ENCODE measurements around the gene SEMA4C. TPM values are rescaled to one million over a fixed set of nuclear protein-coding genes. Genes with fewer than 3 reads are reported as not detected.

The SEMA4C gene
- total and polyA plus RNA-seq, 8 donors: 6.7 to 21.8 (median 10.0) TPM

GRCh38 chr2:96879545-96880040 is 9.7 kb upstream of the SEMA4C start:
- H3K36me3 ChIP-seq: no peaks in the 10 kb centered on the region
- WGBS, 2 donors: 84 to 89% methylated on average over 18 of the region's 18 CpGs
- DNase-seq (no peak), FAIRE-seq (no peak), ATAC-seq (no peak)
- no peak overlapping the region for H3K27ac ChIP-seq
- H3K27me3 ChIP-seq: no peaks in the 10 kb centered on the region
- peaks cover 0 to 2% (median 0%) of the 10 kb centered on the region in 3 donors for H3K4me1 ChIP-seq
- TF ChIP-seq CTCF (IDR thresholded peaks at IDR 0.05): no peak
- H3K4me3 ChIP-seq: no peak overlapping the region
- no peaks in the 10 kb centered on the region for H3K9me3 ChIP-seq
- intact Hi-C loops (cut with DNase I): no loop called here

GRCh38 chr2:96878796-96879544 is 9.1 kb upstream of the SEMA4C start:
- H3K4me3 ChIP-seq: no peak overlapping the region
- ATAC-seq (no peak), DNase-seq (no peak), FAIRE-seq (no peak)
- intact Hi-C loops (cut with DNase I): no loop called here
- H3K9me3 ChIP-seq: no peaks in the 10 kb centered on the region
- no peak for TF ChIP-seq CTCF (IDR thresholded peaks at IDR 0.05)
- H3K27me3 ChIP-seq: no peaks in the 10 kb centered on the region
- peaks cover 0 to 9% (median 0%) of the 10 kb centered on the region in 3 donors for H3K4me1 ChIP-seq
- no peak overlapping the region for H3K27ac ChIP-seq
- no peaks in the 10 kb centered on the region for H3K36me3 ChIP-seq
- WGBS, 2 donors: 82 to 86% methylated on average over 19 to 22 of the region's 22 CpGs

- Histone ChIP-seq H3K9me3 (no peaks in the 10 kb centered on the region), H3K4me3 (no peak overlapping the region), H3K36me3 (no peaks in the 10 kb centered on the region), H3K4me1 (peaks cover 0 to 11% (median 0%) of the 10 kb centered on the region in 3 donors), H3K27me3 (no peaks in the 10 kb centered on the region), H3K27ac (no peak overlapping the region)
- TF ChIP-seq CTCF (IDR thresholded peaks at IDR 0.05): no peak
- DNase-seq: no peak
- no peak for ATAC-seq
- intact Hi-C loops (cut with DNase I): no loop called here
- WGBS, 2 donors: 63 to 66% methylated on average over 7 of the region's 7 CpGs
- FAIRE-seq: no peak
Measured at GRCh38 chr2:96878171-96878570, 8.3 kb upstream of the SEMA4C start.

GRCh38 chr2:96877631-96878092 is 7.8 kb upstream of the SEMA4C start:
- no peak for TF ChIP-seq CTCF (IDR thresholded peaks at IDR 0.05)
- no peak overlapping the region for H3K27ac ChIP-seq
- DNase-seq (no peak), FAIRE-seq (no peak), ATAC-seq (no peak)
- 77 to 89% methylated on average over 15 of the region's 15 CpGs for WGBS, 2 donors
- H3K9me3 ChIP-seq: no peaks in the 10 kb centered on the region
- no peaks in the 10 kb centered on the region for H3K27me3 ChIP-seq
- intact Hi-C loops (cut with DNase I): no loop called here
- H3K4me3 ChIP-seq: no peak overlapping the region
- peaks cover 0 to 11% (median 0%) of the 10 kb centered on the region in 3 donors for H3K4me1 ChIP-seq
- H3K36me3 ChIP-seq: no peaks in the 10 kb centered on the region

- DNase-seq (no peak), FAIRE-seq (no peak), ATAC-seq (no peak)
- Histone ChIP-seq H3K27ac (no peak overlapping the region), H3K36me3 (no peaks in the 10 kb centered on the region), H3K4me3 (no peak overlapping the region), H3K27me3 (no peaks in the 10 kb centered on the region), H3K9me3 (no peaks in the 10 kb centered on the region), H3K4me1 (peaks cover 0 to 11% (median 0%) of the 10 kb centered on the region in 3 donors)
- TF ChIP-seq CTCF (IDR thresholded peaks at IDR 0.05): no peak
- intact Hi-C loops (cut with DNase I): no loop called here
- 75 to 76% methylated on average over 6 of the region's 6 CpGs for WGBS, 2 donors
Measured at GRCh38 chr2:96877042-96877451, 7.2 kb upstream of the SEMA4C start.
